H1 (cell line): ENCODE results near the gene ACTR3C. TPM values are rescaled to one million over a fixed set of nuclear protein-coding genes. Genes with fewer than 3 reads are reported as not detected.
A peak's percentile ranks its signal among the peaks of the same experiment; 100 is the strongest.

ENCODE experiments used
- CTCF ChIA-PET: fragments of 300-600 bp; sonication (Branson Sonifier 250); formaldehyde crosslinking; loops from one replicate; lab custom pipeline; 2021; ENCODE audit not compliant: partially characterized antibody; lab: Charles Lee
- POLR2A ChIA-PET: fragments of 300-600 bp; sonication (Branson Sonifier 250); formaldehyde crosslinking; loops from one replicate; lab custom pipeline; 2021; ENCODE audit warnings: inconsistent platforms; ENCODE audit not compliant: partially characterized antibody; lab: Charles Lee
- DNase-seq, 2 experiments: peaks; one replicate each; pipeline versions ENCODE4 v3.0.0 to v3.0.0-alpha.2; 2010 to 2022; ENCODE audit warnings: low spot score in 2 of 2, low read depth in 1 of 2, mixed read lengths in 1 of 2
- FAIRE-seq: peaks from 2 replicates; lab custom pipeline; 2011; peaks lifted over from hg19 to GRCh38; lab: Jason Lieb, UNC
- H2AFZ ChIP-seq: 2 replicates; pipeline ENCODE4 v1.8.1; 2012; ENCODE audit warnings: low read length, inconsistent platforms
- H2AK5ac ChIP-seq: 2 replicates; pipeline ENCODE4 v1.6.1; 2013; ENCODE audit warnings: low read depth, low read length
- H2BK120ac ChIP-seq: replicated peaks from 2 replicates; pipeline ENCODE3; 2013; ENCODE audit warnings: low read depth, low read length, inconsistent platforms
- H2BK12ac ChIP-seq: 2 replicates; pipeline ENCODE4 v1.6.1; 2013; ENCODE audit warnings: low read depth, low read length
- H2BK15ac ChIP-seq: 2 replicates; pipeline ENCODE4 v1.6.1; 2013; ENCODE audit warnings: low read length
- H2BK20ac ChIP-seq: 2 replicates; pipeline ENCODE4 v1.6.1; 2013; ENCODE audit warnings: low read length
- H2BK5ac ChIP-seq: 2 replicates; pipeline ENCODE4 v1.6.1; 2013; ENCODE audit warnings: low read depth, low read length
- H3K14ac ChIP-seq: 2 replicates; pipeline ENCODE4 v1.6.1; 2013; ENCODE audit warnings: inconsistent platforms; ENCODE audit not compliant: insufficient read length
- H3K18ac ChIP-seq: 2 replicates; pipeline ENCODE4 v1.6.1; 2013; ENCODE audit warnings: low read length; ENCODE audit errors: extremely low read depth
- H3K23ac ChIP-seq: 2 replicates; pipeline ENCODE4 v1.6.1; 2013; ENCODE audit warnings: inconsistent platforms; ENCODE audit not compliant: insufficient read length
- H3K23me2 ChIP-seq: 2 replicates; pipeline ENCODE4 v1.6.1; 2013; ENCODE audit warnings: low read depth, low read length
- H3K27ac ChIP-seq: 2 replicates; pipeline ENCODE4 v1.6.1; 2011; ENCODE audit warnings: low read depth, low read length, inconsistent platforms
- H3K27me3 ChIP-seq, 4 experiments: replicated peaks in 1 of 4; 1 replicate in 1 of 4; 2 replicates in 3 of 4; pipeline versions ENCODE4 v1.6.1 to v1.8.1; 2011 to 2013; ENCODE audit warnings: low read length in 3 of 4, mild to moderate bottlenecking in 3 of 4, inconsistent platforms in 2 of 4, mixed read lengths in 2 of 4, moderate library complexity in 1 of 4; ENCODE audit not compliant: control insufficient read depth in 3 of 4, insufficient read depth in 3 of 4; ENCODE audit errors: extremely low read depth in 1 of 4
- H3K36me3 ChIP-seq, 4 experiments: 2 replicates each; pipeline versions ENCODE4 v1.6.1 to v1.8.1; 2011 to 2013; ENCODE audit warnings: mild to moderate bottlenecking in 4 of 4, low read length in 3 of 4, moderate library complexity in 2 of 4, control low read depth in 1 of 4, inconsistent platforms in 1 of 4; ENCODE audit not compliant: insufficient read depth in 4 of 4, control insufficient read depth in 2 of 4
- H3K4ac ChIP-seq: replicated peaks from 2 replicates; pipeline ENCODE3; 2013; ENCODE audit warnings: low read length, low read depth, mixed read lengths, inconsistent platforms; ENCODE audit not compliant: insufficient read length
- H3K4me1 ChIP-seq, 4 experiments: replicated peaks in 1 of 4; 1 replicate in 1 of 4; 2 replicates in 3 of 4; pipeline versions ENCODE4 v1.6.1 to v1.8.1; 2011 to 2013; ENCODE audit warnings: low read length in 3 of 4, inconsistent platforms in 2 of 4, mixed read lengths in 1 of 4; ENCODE audit not compliant: insufficient read depth in 4 of 4, control insufficient read depth in 3 of 4
- H3K4me2 ChIP-seq, 2 experiments: 2 replicates each; pipeline versions ENCODE4 v1.6.1 to v1.8.1; 2011 to 2013; ENCODE audit warnings: low read depth in 2 of 2, low read length in 2 of 2, control low read depth in 1 of 2, inconsistent platforms in 1 of 2, mild to moderate bottlenecking in 1 of 2; ENCODE audit not compliant: insufficient read depth in 1 of 2
- H3K4me3 ChIP-seq, 4 experiments: fragments of 200-600, 300-600 bp in 1 of 4; sonication (generic), shearing (Covaris generic), sonication (Bioruptor Twin) in 1 of 4; 2 replicates each; pipeline versions ENCODE4 v1.5.1 to v1.8.1; 2011 to 2016; ENCODE audit warnings: low read length in 4 of 4, low read depth in 3 of 4, control low read depth in 2 of 4, inconsistent platforms in 2 of 4, mild to moderate bottlenecking in 2 of 4, mixed read lengths in 1 of 4, moderate library complexity in 1 of 4; ENCODE audit not compliant: insufficient read depth in 2 of 4; ENCODE audit errors: extremely low read depth in 1 of 4
- H3K56ac ChIP-seq: replicated peaks from 2 replicates; pipeline ENCODE3; 2013; ENCODE audit warnings: low read depth, mild to moderate bottlenecking, mixed read lengths, low read length, inconsistent platforms; ENCODE audit not compliant: insufficient read length
- H3K79me1 ChIP-seq: 2 replicates; pipeline ENCODE4 v1.6.1; 2013; ENCODE audit warnings: low read depth, low read length, control low read depth
- H3K79me2 ChIP-seq, 2 experiments: 2 replicates each; pipeline versions ENCODE4 v1.6.1 to v1.8.1; 2012 to 2013; ENCODE audit warnings: low read length in 2 of 2, mild to moderate bottlenecking in 2 of 2, inconsistent platforms in 1 of 2; ENCODE audit not compliant: insufficient read depth in 2 of 2, control insufficient read depth in 1 of 2
- H3K9ac ChIP-seq, 4 experiments: replicated peaks in 1 of 4; 1 replicate in 1 of 4; 2 replicates in 3 of 4; pipeline versions ENCODE4 v1.6.1 to v1.8.1; 2011 to 2013; ENCODE audit warnings: low read depth in 3 of 4, low read length in 3 of 4, control low read depth in 2 of 4, mild to moderate bottlenecking in 2 of 4, moderate library complexity in 2 of 4, inconsistent platforms in 1 of 4; ENCODE audit errors: extremely low read depth in 1 of 4
- H3K9me3 ChIP-seq, 2 experiments: 2 replicates each; pipeline versions ENCODE4 v1.6.1 to v1.8.1; 2012 to 2013; ENCODE audit warnings: mild to moderate bottlenecking in 2 of 2, moderate library complexity in 2 of 2, control low read depth in 1 of 2, inconsistent platforms in 1 of 2, low read depth in 1 of 2, low read length in 1 of 2, mixed read lengths in 1 of 2; ENCODE audit not compliant: insufficient read depth in 2 of 2
- H4K20me1 ChIP-seq, 2 experiments: replicated peaks in 1 of 2; 2 replicates each; pipeline versions ENCODE3 to v1.8.1; 2011 to 2013; ENCODE audit warnings: inconsistent platforms in 2 of 2, low read length in 2 of 2, mild to moderate bottlenecking in 1 of 2; ENCODE audit not compliant: insufficient read depth in 2 of 2, control insufficient read depth in 1 of 2
- H4K5ac ChIP-seq: 2 replicates; pipeline ENCODE4 v1.6.1; 2013; ENCODE audit warnings: low read length, low read depth, mixed read lengths, inconsistent platforms; ENCODE audit not compliant: insufficient read length
- H4K8ac ChIP-seq: 2 replicates; pipeline ENCODE4 v1.8.0; 2013; ENCODE audit warnings: mild to moderate bottlenecking, moderate library complexity, low read length, inconsistent platforms; ENCODE audit not compliant: insufficient read depth; ENCODE audit errors: extremely low read depth
- H4K91ac ChIP-seq: replicated peaks from 2 replicates; pipeline ENCODE3; 2013; ENCODE audit warnings: low read length, mixed read lengths, inconsistent platforms; ENCODE audit not compliant: insufficient read length
- CHD1 ChIP-seq: IDR thresholded peaks from 2 replicates; pipeline ENCODE4 v1.6.1; 2012; ENCODE audit warnings: low read depth, low read length, improper control_type of control experiment
- CREB1 ChIP-seq: IDR thresholded peaks from 2 replicates; pipeline ENCODE4 v1.6.1; 2012; ENCODE audit warnings: inconsistent platforms
- MAFK ChIP-seq: IDR thresholded peaks from 2 replicates; pipeline ENCODE4 v1.6.1; 2012; ENCODE audit warnings: low read depth, mild to moderate bottlenecking, improper control_type of control experiment, low read length
- NANOG ChIP-seq: IDR thresholded peaks from 2 replicates; pipeline ENCODE4 v1.6.1; 2011; ENCODE audit warnings: low read length, low read depth, mild to moderate bottlenecking, inconsistent platforms; ENCODE audit not compliant: insufficient read depth, poor library complexity, severe bottlenecking
- PHF8 ChIP-seq: fragments of 200-600 bp; sonication (generic); conservative IDR thresholded peaks from 2 replicates; pipeline ENCODE4 v1.7.1; 2012; ENCODE audit warnings: low read depth, mild to moderate bottlenecking, inconsistent platforms, low read length, moderate library complexity
- POLR2AphosphoS5 ChIP-seq: IDR thresholded peaks from 2 replicates; pipeline ENCODE4 v1.6.1; 2011; ENCODE audit warnings: low read depth, low read length
- SRF ChIP-seq: IDR thresholded peaks from 2 replicates; pipeline ENCODE4 v1.6.1; 2011; ENCODE audit warnings: mild to moderate bottlenecking, low read depth, low read length, moderate library complexity
- SUZ12 ChIP-seq: fragments of 200-600 bp; sonication (generic); IDR thresholded peaks from 2 replicates; pipeline ENCODE4 v1.6.1; 2012; ENCODE audit warnings: mild to moderate bottlenecking, inconsistent platforms, low read length, moderate library complexity, mixed read lengths
- YY1 ChIP-seq: IDR thresholded peaks from 2 replicates; pipeline ENCODE4 v1.6.1; 2011; ENCODE audit warnings: low read depth, mild to moderate bottlenecking, low read length
- WGBS, 2 experiments: shearing (Covaris generic) in 1 of 2; methylation state at CpG; one replicate each; pipeline versions ENCODE4 v1.1.6 to v1.1.7; 2013 to 2015; ENCODE audit warnings: low lambda C conversion rate in 2 of 2, mixed read lengths in 2 of 2, inconsistent platforms in 1 of 2, low coverage in 1 of 2, missing lambda C conversion rate in 1 of 2; ENCODE audit not compliant: insufficient replicate concordance in 2 of 2, insufficient coverage in 1 of 2, insufficient read length in 1 of 2; ENCODE audit errors: extremely low coverage in 1 of 2, missing lambda C conversion rate in 1 of 2; 5-methylcytosine and 5-hydroxymethylcytosine counted together
- polyA plus RNA-seq, 7 experiments: library from polyadenylated mRNA; depleted of rRNA in 3 of 7; stranded (reverse) in 5 of 7; unstranded in 2 of 7; fragments of >200 nt in 5 of 7; fragments of 200-250 nt in 2 of 7; gene quantifications; 1 replicate in 5 of 7; 2 replicates in 1 of 7; 4 replicates in 1 of 7; pipeline versions ENCODE4 v1.2.1 to v1.2.3, GENCODE V29; 2011 to 2013; ENCODE audit warnings: missing spikeins in 2 of 7, mixed read lengths in 2 of 7
- total RNA-seq: library from RNA; stranded (reverse); fragmentation: NEBNext Ultra II Directional; extraction: Animal tissue kit (Norgen Biotek cat#: 25700); gene quantifications from 2 replicates; pipeline ENCODE4 v1.2.1, GENCODE V29; 2021
- TF ChIP-seq, protein P1 (sequence below), 3 experiments: IDR thresholded peaks; 1 replicate in 2 of 3; 2 replicates in 1 of 3; pipeline versions ENCODE4 v1.5.1 to v1.6.1; 2011; ENCODE audit warnings: low read length in 3 of 3, mild to moderate bottlenecking in 3 of 3, inconsistent platforms in 2 of 3, low read depth in 1 of 3, moderate library complexity in 1 of 3; ENCODE audit not compliant: insufficient read depth in 1 of 3; ENCODE audit errors: control extremely low read depth in 1 of 3

ACTR3C gene
- total and polyA plus RNA-seq, 2 of the 8 experiments (the other 6 are each of a cell fraction or from before 2014, with no cell fraction given): 1.5 TPM; not detected in 1

DNA sequence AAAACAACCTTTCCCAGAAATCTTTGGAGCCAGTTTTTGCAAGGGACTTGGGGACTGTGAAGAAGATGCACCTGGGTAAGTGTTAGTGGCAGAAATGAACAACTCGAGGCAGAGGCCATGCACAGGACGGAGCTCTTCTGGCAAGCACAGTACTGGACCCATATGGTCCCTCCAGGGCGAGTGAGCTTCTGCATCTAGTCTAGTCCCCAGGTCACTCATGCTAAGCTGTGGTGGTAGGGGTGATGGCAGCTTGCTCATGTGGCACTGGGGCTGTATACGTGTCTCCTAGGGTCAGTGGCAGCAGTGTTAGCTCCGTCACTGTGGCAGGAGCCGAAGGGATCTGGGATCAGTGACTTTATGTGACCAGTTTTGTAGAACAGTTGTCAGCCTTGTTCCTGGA is 9.5 kb downstream of the ACTR3C start:
- 90% methylated on average over 6 of the region's 6 CpGs; no CpG with 5 or more reads in 1 of the 2 experiments for WGBS, 2 experiments
- Histone ChIP-seq H4K5ac (no peak overlapping the region), H2BK12ac (no peak overlapping the region; the same call in 1 of the 2 replicates), H2AFZ (no peak overlapping the region), H2BK15ac (0 out of 2 replicates have a peak overlapping the region, but pooled peaks have one; percentile 65), H3K4me3 (no peak overlapping the region), H2AK5ac (no peak overlapping the region), H3K14ac (no peak overlapping the region), H2BK5ac (no peak overlapping the region; the same call in 1 of the 2 replicates)
- no peak for DNase-seq
- TF ChIP-seq CHD1 (no peak), SRF (no peak), SUZ12 (no peak), YY1 (no peak), NANOG (no peak), CREB1 (no peak), PHF8 (no peak), MAFK (no peak), POLR2AphosphoS5 (no peak)
- TF ChIP-seq, protein P1, sequence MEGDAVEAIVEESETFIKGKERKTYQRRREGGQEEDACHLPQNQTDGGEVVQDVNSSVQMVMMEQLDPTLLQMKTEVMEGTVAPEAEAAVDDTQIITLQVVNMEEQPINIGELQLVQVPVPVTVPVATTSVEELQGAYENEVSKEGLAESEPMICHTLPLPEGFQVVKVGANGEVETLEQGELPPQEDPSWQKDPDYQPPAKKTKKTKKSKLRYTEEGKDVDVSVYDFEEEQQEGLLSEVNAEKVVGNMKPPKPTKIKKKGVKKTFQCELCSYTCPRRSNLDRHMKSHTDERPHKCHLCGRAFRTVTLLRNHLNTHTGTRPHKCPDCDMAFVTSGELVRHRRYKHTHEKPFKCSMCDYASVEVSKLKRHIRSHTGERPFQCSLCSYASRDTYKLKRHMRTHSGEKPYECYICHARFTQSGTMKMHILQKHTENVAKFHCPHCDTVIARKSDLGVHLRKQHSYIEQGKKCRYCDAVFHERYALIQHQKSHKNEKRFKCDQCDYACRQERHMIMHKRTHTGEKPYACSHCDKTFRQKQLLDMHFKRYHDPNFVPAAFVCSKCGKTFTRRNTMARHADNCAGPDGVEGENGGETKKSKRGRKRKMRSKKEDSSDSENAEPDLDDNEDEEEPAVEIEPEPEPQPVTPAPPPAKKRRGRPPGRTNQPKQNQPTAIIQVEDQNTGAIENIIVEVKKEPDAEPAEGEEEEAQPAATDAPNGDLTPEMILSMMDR (IDR thresholded peaks at IDR 0.05; ENCODE audit: control extremely low read depth in 1 of 3, insufficient read depth in 1 of 3, low read depth in 1 of 3, low read length in 3 of 3): no peak
- TF ChIP-seq, all 59 proteins: peak for 0
- Histone ChIP-seq H3K4me1 (peaks cover 0 to 22% (median 11%) of the 10 kb centered on the region in 4 experiments; a peak in 6 of 7 replicates), H3K79me2 (no peaks in the 10 kb centered on the region), H4K91ac (peak overlapping the region; percentile 67), H3K9ac (no peak overlapping the region), H3K23me2 (no peaks in the 10 kb centered on the region; the same call in 1 of the 2 replicates), H3K36me3 (no peaks in the 10 kb centered on the region), H3K23ac (no peak overlapping the region), H3K18ac (no peak overlapping the region), H3K4me2 (no peak overlapping the region; a peak in 1 of 4 replicates), H3K56ac (no peak overlapping the region), H3K79me1 (no peaks in the 10 kb centered on the region), H3K27me3 (peaks cover 0 to 4% (median 0%) of the 10 kb centered on the region in 4 experiments; a peak in 2 of 7 replicates), H3K4ac (no peak overlapping the region), H3K9me3 (no peaks in the 10 kb centered on the region), H4K20me1 (no peaks in the 10 kb centered on the region), H3K27ac (no peak overlapping the region), H2BK120ac (no peak overlapping the region), H2BK20ac (no peak overlapping the region; the same call in 1 of the 2 replicates), H4K8ac (no peak overlapping the region)
- ChIA-PET POLR2A (interaction anchor here (1.0 kb wide), 2 partner anchors 55 to 56 kb away, joined by 3 to 4 read pairs; partner anchors contain the start of gene REPIN1), CTCF (interaction anchor here (0.9 to 2.1 kb wide), 11 partner anchors 10 to 135 kb away, joined by 3 to 7 read pairs (median 3); partner anchors contain the start of genes ACTR3C and LRRC61)
- FAIRE-seq: no peak
